Neural cell (in vitro differentiated cells): Measurements from ENCODE around the gene LRP8. TPM values are rescaled to one million over a fixed set of nuclear protein-coding genes. Genes with fewer than 3 reads are reported as not detected.

Source experiments
- H2AFZ ChIP-seq: fragments of 200-600, 300-800 bp; sonication (generic), shearing (Covaris generic); 2 replicates; pipeline ENCODE4 v1.6.0; 2014; ENCODE audit warnings: low read depth, mild to moderate bottlenecking, antibody characterized with exemption, low read length, moderate library complexity
- H3F3A ChIP-seq: fragments of 200-600 bp; shearing (Covaris generic); 2 replicates; pipeline ENCODE4 v1.6.1; 2016; ENCODE audit warnings: mild to moderate bottlenecking, moderate library complexity, mixed read lengths, antibody characterized with exemption, low read length; ENCODE audit not compliant: insufficient read depth, poor library complexity, severe bottlenecking
- H3K27ac ChIP-seq: fragments of 200-600, 300-800 bp; sonication (generic), shearing (Covaris generic); 2 replicates; pipeline ENCODE4 v1.5.1; 2014; ENCODE audit warnings: mild to moderate bottlenecking, low read length, moderate library complexity
- H3K27me3 ChIP-seq: fragments of 300-800, 200-600 bp; sonication (generic), shearing (Covaris generic); 2 replicates; pipeline ENCODE4 v1.6.0; 2014; ENCODE audit warnings: mild to moderate bottlenecking, low read depth, low read length, moderate library complexity; ENCODE audit not compliant: insufficient read depth
- H3K36me3 ChIP-seq: fragments of 300-800, 200-600 bp; sonication (generic), shearing (Covaris generic); 2 replicates; pipeline ENCODE4 v1.5.1; 2014; ENCODE audit warnings: mild to moderate bottlenecking, antibody characterized with exemption, low read length, moderate library complexity; ENCODE audit not compliant: insufficient read depth
- H3K4me2 ChIP-seq: fragments of 300-800, 200-600 bp; sonication (generic), shearing (Covaris generic); 2 replicates; pipeline ENCODE4 v1.6.0; 2014; ENCODE audit warnings: mild to moderate bottlenecking, low read length
- H3K4me3 ChIP-seq: fragments of 300-800, 200-600 bp; sonication (generic), shearing (Covaris generic); 2 replicates; pipeline ENCODE4 v1.5.1; 2014; ENCODE audit warnings: mild to moderate bottlenecking, low read length, moderate library complexity
- H3K79me2 ChIP-seq: fragments of 200-600 bp; shearing (Covaris generic); replicated peaks from 2 replicates; pipeline ENCODE4 v1.6.0; 2014; ENCODE audit warnings: mild to moderate bottlenecking, low read length, moderate library complexity; ENCODE audit not compliant: insufficient read depth
- H3K9ac ChIP-seq: fragments of 300-800, 200-600 bp; sonication (generic), shearing (Covaris generic); 2 replicates; pipeline ENCODE4 v1.6.1; 2016; ENCODE audit warnings: mild to moderate bottlenecking, low read length, mixed read lengths
- H3K9me2 ChIP-seq: fragments of 200-600 bp; shearing (Covaris generic); 2 replicates; pipeline ENCODE4 v1.6.1; 2016; ENCODE audit warnings: mild to moderate bottlenecking, low read length, mixed read lengths; ENCODE audit not compliant: insufficient read depth
- H3K9me3 ChIP-seq: fragments of 200-600, 300-800 bp; sonication (generic), shearing (Covaris generic); 2 replicates; pipeline ENCODE4 v1.6.1; 2016; ENCODE audit warnings: mild to moderate bottlenecking, mixed run types, low read length, moderate library complexity, mixed read lengths
- H4K20me1 ChIP-seq: fragments of 200-600 bp; shearing (Covaris generic); 2 replicates; pipeline ENCODE4 v1.6.1; 2016; ENCODE audit warnings: mild to moderate bottlenecking, mixed run types; ENCODE audit not compliant: insufficient read depth
- CTCF ChIP-seq: fragments of 450-650 bp; IDR thresholded peaks from 2 replicates; pipeline ENCODE4 v1.5.1; 2014; ENCODE audit warnings: antibody characterized with exemption, mild to moderate bottlenecking, moderate library complexity; ENCODE audit not compliant: poor library complexity, severe bottlenecking
- EP300 ChIP-seq: fragments of 450-650 bp; conservative IDR thresholded peaks from 2 replicates; pipeline ENCODE4 v1.6.1; 2014; ENCODE audit warnings: antibody characterized with exemption, mild to moderate bottlenecking, moderate library complexity; ENCODE audit not compliant: poor library complexity, severe bottlenecking
- EZH2 ChIP-seq: fragments of 200-600, 300-800 bp; shearing (Covaris generic), sonication (generic); IDR thresholded peaks from 2 replicates; pipeline ENCODE4 v1.6.1; 2014; ENCODE audit warnings: antibody characterized with exemption, low read length, borderline replicate concordance, mild to moderate bottlenecking; ENCODE audit not compliant: insufficient read depth, poor library complexity, severe bottlenecking
- MXI1 ChIP-seq: fragments of 450-650 bp; conservative IDR thresholded peaks from 2 replicates; pipeline ENCODE4 v1.6.1; 2014; ENCODE audit warnings: antibody characterized with exemption, mild to moderate bottlenecking; ENCODE audit not compliant: poor library complexity, severe bottlenecking
- POLR2AphosphoS5 ChIP-seq: IDR thresholded peaks from 2 replicates; pipeline ENCODE4 v1.6.1; 2012
- RAD21 ChIP-seq: fragments of 450-650 bp; conservative IDR thresholded peaks from 2 replicates; pipeline ENCODE4 v1.6.1; 2014; ENCODE audit warnings: antibody characterized with exemption, mild to moderate bottlenecking, moderate library complexity
- REST ChIP-seq: IDR thresholded peaks from 2 replicates; pipeline ENCODE4 v1.6.1; 2012; ENCODE audit warnings: borderline replicate concordance
- SMC3 ChIP-seq: fragments of 450-650 bp; conservative IDR thresholded peaks from 2 replicates; pipeline ENCODE4 v1.6.1; 2014; ENCODE audit warnings: antibody characterized with exemption, mild to moderate bottlenecking, moderate library complexity; ENCODE audit not compliant: poor library complexity
- TAF1 ChIP-seq: IDR thresholded peaks from 2 replicates; pipeline ENCODE4 v1.6.1; 2012; ENCODE audit warnings: low read depth
- polyA plus RNA-seq: library from polyadenylated mRNA; depleted of rRNA; stranded (reverse); fragments of >200 nt; gene quantifications from 2 replicates; pipeline ENCODE4 v1.2.3, GENCODE V29; 2014

LRP8 gene
- polyA plus RNA-seq, 1 donor from 2014 or later = 65.8 TPM

GRCh38 chr1:53308506-53308905, 19.4 kb downstream of the LRP8 start:
- no peaks in the 10 kb centered on the region for H3K9me3 ChIP-seq
- H3K27ac ChIP-seq = peak overlapping the region; percentile 42
- no peaks in the 10 kb centered on the region for H3K27me3 ChIP-seq
- H3K79me2 ChIP-seq = peaks cover 36% of the 10 kb centered on the region
- H3K9ac ChIP-seq = peak overlapping the region; percentile 23
- no peaks in the 10 kb centered on the region for H3K36me3 ChIP-seq
- H4K20me1 ChIP-seq = no peaks in the 10 kb centered on the region
- H2AFZ ChIP-seq = no peak overlapping the region
- H3K4me2 ChIP-seq = no peak overlapping the region
- no peak overlapping the region for H3K4me3 ChIP-seq
- TF ChIP-seq POLR2AphosphoS5 = no peak
- TF ChIP-seq REST = no peak
- no peak for TF ChIP-seq RAD21
- TF ChIP-seq SMC3 = no peak
- no peak for TF ChIP-seq EZH2
- no peak for TF ChIP-seq TAF1
- TF ChIP-seq MXI1 = no peak
- TF ChIP-seq EP300 = no peak
- TF ChIP-seq CTCF = no peak
- H3F3A ChIP-seq = no peaks in the 10 kb centered on the region
- no peaks in the 10 kb centered on the region for H3K9me2 ChIP-seq

GRCh38 chr1:53307037-53307436, 20.8 kb downstream of the LRP8 start:
- Histone ChIP-seq H3K27me3 (no peaks in the 10 kb centered on the region), H2AFZ (no peak overlapping the region), H3K36me3 (no peaks in the 10 kb centered on the region), H3K9ac (no peak overlapping the region), H3K79me2 (peaks cover 43% of the 10 kb centered on the region), H3F3A (no peaks in the 10 kb centered on the region), H3K27ac (no peak overlapping the region), H3K4me3 (no peak overlapping the region), H4K20me1 (no peaks in the 10 kb centered on the region), H3K9me2 (no peaks in the 10 kb centered on the region), H3K9me3 (no peaks in the 10 kb centered on the region), H3K4me2 (no peak overlapping the region)
- no peak for TF ChIP-seq EP300
- no peak for TF ChIP-seq POLR2AphosphoS5
- no peak for TF ChIP-seq TAF1
- no peak for TF ChIP-seq SMC3

- H4K20me1 ChIP-seq = no peaks in the 10 kb centered on the region
- H3K9ac ChIP-seq = no peak overlapping the region
- no peak for TF ChIP-seq EP300
- no peak for TF ChIP-seq CTCF
- TF ChIP-seq TAF1 = no peak
- TF ChIP-seq POLR2AphosphoS5 = no peak
- TF ChIP-seq REST = no peak
- no peak for TF ChIP-seq RAD21
- TF ChIP-seq MXI1 = no peak
- TF ChIP-seq SMC3 = no peak
- no peak for TF ChIP-seq EZH2
- no peaks in the 10 kb centered on the region for H3K27me3 ChIP-seq
- H3K36me3 ChIP-seq = no peaks in the 10 kb centered on the region
- no peak overlapping the region for H2AFZ ChIP-seq
- no peaks in the 10 kb centered on the region for H3F3A ChIP-seq
- H3K9me3 ChIP-seq = no peaks in the 10 kb centered on the region
- no peaks in the 10 kb centered on the region for H3K9me2 ChIP-seq
- H3K79me2 ChIP-seq = peaks cover 46% of the 10 kb centered on the region
- no peak overlapping the region for H3K4me3 ChIP-seq
- H3K27ac ChIP-seq = no peak overlapping the region
- no peak overlapping the region for H3K4me2 ChIP-seq
Measured at GRCh38 chr1:53306168-53306567, 21.7 kb downstream of the LRP8 start.
